Loucy (cell line): ENCODE measurements around the gene CCDC88A.
"Not testable (repeated sequence)": the region's sequence is repeated elsewhere in the genome, so short reads cannot be mapped to it uniquely, and the experiment has no call there.

ENCODE experiments used
- H2AFZ ChIP-seq: fragments of 200-600 bp; sonication (generic); 2 replicates; pipeline ENCODE4 v1.6.0; 2016; ENCODE audit warnings: antibody characterized with exemption, mild to moderate bottlenecking, low read length, moderate library complexity
- H3F3A ChIP-seq: fragments of 200-600 bp; 2 replicates; pipeline ENCODE4 v1.6.0; 2016; ENCODE audit warnings: antibody characterized with exemption, low read depth, mild to moderate bottlenecking
- H3K27me3 ChIP-seq: fragments of 200-600 bp; sonication (generic); 2 replicates; pipeline ENCODE4 v1.6.1; 2014; ENCODE audit warnings: low read length, mild to moderate bottlenecking; ENCODE audit not compliant: insufficient read depth, poor library complexity, severe bottlenecking
- H3K36me3 ChIP-seq: fragments of 200-600 bp; sonication (generic); 2 replicates; pipeline ENCODE4 v1.6.1; 2016; ENCODE audit warnings: low read length; ENCODE audit not compliant: insufficient read depth
- H3K4me1 ChIP-seq: fragments of 200-600 bp; sonication (generic); 2 replicates; pipeline ENCODE4 v1.5.1; 2014; ENCODE audit warnings: low read length, mild to moderate bottlenecking; ENCODE audit not compliant: insufficient read depth, poor library complexity, severe bottlenecking
- H3K4me2 ChIP-seq: fragments of 200-600 bp; sonication (generic); 2 replicates; pipeline ENCODE4 v1.6.0; 2014; ENCODE audit warnings: antibody characterized with exemption, low read length, low read depth, mild to moderate bottlenecking; ENCODE audit not compliant: poor library complexity, severe bottlenecking
- H3K4me3 ChIP-seq: fragments of 200-600 bp; sonication (generic); 2 replicates; pipeline ENCODE4 v1.5.1; 2014; ENCODE audit warnings: low read length, mild to moderate bottlenecking, mixed read lengths; ENCODE audit not compliant: poor library complexity, severe bottlenecking
- H3K79me2 ChIP-seq: fragments of 200-600 bp; sonication (generic); 2 replicates; pipeline ENCODE4 v1.6.1; 2014; ENCODE audit warnings: low read length; ENCODE audit not compliant: insufficient read depth
- H3K9ac ChIP-seq: fragments of 200-600 bp; sonication (generic); 2 replicates; pipeline ENCODE4 v1.6.0; 2014; ENCODE audit warnings: mild to moderate bottlenecking, low read depth, low read length, moderate library complexity; ENCODE audit not compliant: poor library complexity, severe bottlenecking
- H3K9me2 ChIP-seq: fragments of 200-600 bp; sonication (generic); replicated peaks from 2 replicates; pipeline ENCODE4 v1.6.1; 2016; ENCODE audit warnings: low read depth, low read length, mixed read lengths
- H3K9me3 ChIP-seq: fragments of 200-600 bp; sonication (generic); 2 replicates; pipeline ENCODE4 v1.6.1; 2014; ENCODE audit warnings: mild to moderate bottlenecking, antibody characterized with exemption, low read length, low read depth; ENCODE audit not compliant: insufficient read depth
- H4K20me1 ChIP-seq: fragments of 200-600 bp; sonication (generic); 2 replicates; pipeline ENCODE4 v1.6.0; 2014; ENCODE audit warnings: antibody characterized with exemption, low read length, mild to moderate bottlenecking; ENCODE audit not compliant: insufficient read depth, poor library complexity, severe bottlenecking
- CTCF ChIP-seq: fragments of 200-600 bp; sonication (generic); conservative IDR thresholded peaks from 2 replicates; pipeline ENCODE4 v1.5.1; 2014; ENCODE audit warnings: mild to moderate bottlenecking, antibody characterized with exemption, low read length
- EZH2phosphoT487 ChIP-seq: fragments of 200-600 bp; IDR thresholded peaks from 2 replicates; pipeline ENCODE4 v1.6.1; 2018; ENCODE audit warnings: antibody characterized with exemption, mild to moderate bottlenecking, moderate library complexity, borderline replicate concordance

Gene CCDC88A

GRCh38 chr2:55282110-55282917 is 137.3 kb downstream of the CCDC88A start:
- H2AFZ ChIP-seq, result peak overlapping the region; percentile 95
- TF ChIP-seq CTCF, result no peak
- TF ChIP-seq EZH2phosphoT487, result no peak
- H3K27me3 ChIP-seq, result no peaks in the 10 kb centered on the region

GRCh38 chr2:55280851-55281546 is 138.7 kb downstream of the CCDC88A start:
- not testable (repeated sequence) for H3F3A ChIP-seq, H3K9me2 ChIP-seq, H3K9me3 ChIP-seq, H3K36me3 ChIP-seq, H4K20me1 ChIP-seq, H3K79me2 ChIP-seq, H3K27me3 ChIP-seq, H2AFZ ChIP-seq
- peak overlapping the region; percentile 94 for H3K4me3 ChIP-seq
- peaks cover 19% of the 10 kb centered on the region for H3K4me1 ChIP-seq
- peak overlapping the region; percentile 97 for H3K4me2 ChIP-seq
- H3K9ac ChIP-seq, result peak overlapping the region; percentile 91

More at GRCh38 chr2:55282110-55282917, 137.3 kb downstream of the CCDC88A start:
- Histone ChIP-seq H3K4me3 (peak overlapping the region; percentile 94), H3K79me2 (peaks cover 6% of the 10 kb centered on the region), H3K9me3 (no peaks in the 10 kb centered on the region), H3K9me2 (no peaks in the 10 kb centered on the region), H3F3A (peaks cover 3% of the 10 kb centered on the region; the same call in 1 of the 2 replicates), H4K20me1 (no peaks in the 10 kb centered on the region), H3K4me1 (peaks cover 19% of the 10 kb centered on the region), H3K9ac (peak overlapping the region; percentile 91), H3K4me2 (peak overlapping the region; percentile 97), H3K36me3 (no peaks in the 10 kb centered on the region)

GRCh38 chr2:55279859-55280424 is 139.7 kb downstream of the CCDC88A start:
- not testable (repeated sequence) for H2AFZ ChIP-seq, H3K79me2 ChIP-seq, H3K9me3 ChIP-seq, H3K4me2 ChIP-seq, H3K4me3 ChIP-seq, H3K9ac ChIP-seq, H3K9me2 ChIP-seq, H4K20me1 ChIP-seq, H3K36me3 ChIP-seq, H3K27me3 ChIP-seq, H3F3A ChIP-seq
- peaks cover 19% of the 10 kb centered on the region for H3K4me1 ChIP-seq

- not testable (repeated sequence) for H3K27me3 ChIP-seq, H3K4me2 ChIP-seq, H3K9me3 ChIP-seq, H3K9ac ChIP-seq, H3F3A ChIP-seq, H2AFZ ChIP-seq, H4K20me1 ChIP-seq, H3K4me3 ChIP-seq, H3K79me2 ChIP-seq, H3K9me2 ChIP-seq, H3K36me3 ChIP-seq
- H3K4me1 ChIP-seq, result peaks cover 19% of the 10 kb centered on the region
Measured at GRCh38 chr2:55279214-55279835, 140.3 kb downstream of the CCDC88A start.
